Smooth muscle cell (in vitro differentiated cells): ENCODE results near the gene UNC80. TPM values are rescaled to one million over a fixed set of nuclear protein-coding genes. Genes with fewer than 3 reads are reported as not detected.

Experiments
- DNase-seq: peaks from one replicate; lab custom pipeline; 2025; ENCODE audit not compliant: unreplicated experiment; lab: John Stamatoyannopoulos, UW
- H2AFZ ChIP-seq: fragments of 200-600 bp; sonication (generic); 2 replicates; pipeline ENCODE4 v1.6.0; 2016; ENCODE audit warnings: antibody characterized with exemption, low read depth, mild to moderate bottlenecking
- H3F3A ChIP-seq: fragments of 200-600 bp; sonication (generic); 2 replicates; pipeline ENCODE4 v1.6.0; 2017; ENCODE audit warnings: antibody characterized with exemption, low read depth
- H3K27ac ChIP-seq: fragments of 200-600 bp; sonication (generic); 2 replicates; pipeline ENCODE4 v1.5.1; 2016; ENCODE audit warnings: low read depth, mild to moderate bottlenecking
- H3K27me3 ChIP-seq: fragments of 200-600 bp; sonication (generic); 2 replicates; pipeline ENCODE4 v1.6.1; 2016; ENCODE audit warnings: low read depth, mild to moderate bottlenecking
- H3K36me3 ChIP-seq: fragments of 200-600 bp; sonication (generic); 2 replicates; pipeline ENCODE4 v1.5.1; 2016; ENCODE audit warnings: low read depth
- H3K4me1 ChIP-seq: fragments of 200-600 bp; sonication (generic); 2 replicates; pipeline ENCODE4 v1.5.1; 2016; ENCODE audit warnings: low read depth
- H3K4me2 ChIP-seq: fragments of 200-600 bp; sonication (generic); 2 replicates; pipeline ENCODE4 v1.6.0; 2016; ENCODE audit warnings: mild to moderate bottlenecking
- H3K4me3 ChIP-seq: fragments of 200-600 bp; sonication (generic); 2 replicates; pipeline ENCODE4 v1.5.1; 2016; ENCODE audit warnings: mild to moderate bottlenecking
- H3K79me2 ChIP-seq: fragments of 200-600 bp; sonication (generic); 2 replicates; pipeline ENCODE4 v1.6.0; 2016; ENCODE audit warnings: low read depth, mild to moderate bottlenecking
- H3K9ac ChIP-seq: fragments of 200-600 bp; sonication (generic); 2 replicates; pipeline ENCODE4 v1.6.0; 2016; ENCODE audit warnings: low read depth
- H3K9me3 ChIP-seq: fragments of 200-600 bp; sonication (generic); replicated peaks from 2 replicates; pipeline ENCODE4 v1.5.1; 2016; ENCODE audit warnings: low read depth
- H4K20me1 ChIP-seq: fragments of 200-600 bp; sonication (generic); 2 replicates; pipeline ENCODE4 v1.6.0; 2016; ENCODE audit warnings: low read depth
- CTCF ChIP-seq: fragments of 200-600 bp; sonication (generic); IDR thresholded peaks from 2 replicates; pipeline ENCODE4 v1.5.1; 2017; ENCODE audit warnings: borderline replicate concordance, mild to moderate bottlenecking, antibody characterized with exemption; ENCODE audit not compliant: insufficient read depth, poor library complexity, severe bottlenecking
- WGBS: methylation state at CpG from one replicate; pipeline ENCODE4 v1.1.7; 2016; ENCODE audit warnings: low lambda C conversion rate; 5-methylcytosine and 5-hydroxymethylcytosine counted together
- polyA plus RNA-seq: library from polyadenylated mRNA; unstranded; fragments of >200 nt; fragmentation: Nextera tagmentation; extraction: Ambion mirVana; gene quantifications from 2 replicates; pipeline ENCODE4 v1.2.1, GENCODE V29; 2016
- total RNA-seq: library from RNA; depleted of rRNA; stranded (reverse); fragments of >200 nt; gene quantifications from 2 replicates; pipeline ENCODE4 v1.2.3, GENCODE V29; 2014

Gene UNC80
- total and polyA plus RNA-seq, 2 experiments from 2014 or later = not detected

- Histone ChIP-seq H3K79me2 (no peaks in the 10 kb centered on the region), H3K27me3 (no peaks in the 10 kb centered on the region), H3K4me1 (no peaks in the 10 kb centered on the region), H3F3A (no peaks in the 10 kb centered on the region), H3K36me3 (no peaks in the 10 kb centered on the region), H3K9me3 (no peaks in the 10 kb centered on the region), H4K20me1 (no peaks in the 10 kb centered on the region), H2AFZ (no peak overlapping the region), H3K9ac (no peak overlapping the region), H3K4me2 (no peak overlapping the region), H3K4me3 (no peak overlapping the region), H3K27ac (no peak overlapping the region)
- TF ChIP-seq CTCF = no peak
- no peak for DNase-seq
- WGBS = 99% methylated on average over 2 of the region's 2 CpGs
Measured at GRCh38 chr2:209845666-209846065, 74.0 kb downstream of the UNC80 start.

- Histone ChIP-seq H3K4me2 (no peak overlapping the region), H3K27ac (no peak overlapping the region), H3K79me2 (no peaks in the 10 kb centered on the region), H3F3A (no peaks in the 10 kb centered on the region), H3K4me1 (no peaks in the 10 kb centered on the region), H3K9me3 (no peaks in the 10 kb centered on the region), H4K20me1 (no peaks in the 10 kb centered on the region), H3K27me3 (no peaks in the 10 kb centered on the region), H3K36me3 (no peaks in the 10 kb centered on the region), H3K4me3 (no peak overlapping the region), H3K9ac (no peak overlapping the region), H2AFZ (no peak overlapping the region)
- no peak for DNase-seq
- 61% methylated on average over 17 of the region's 18 CpGs for WGBS
- no peak for TF ChIP-seq CTCF
Measured at GRCh38 chr2:209864716-209865295, 93.2 kb downstream of the UNC80 start.

GRCh38 chr2:209868271-209868994 is 96.8 kb downstream of the UNC80 start:
- no peak for TF ChIP-seq CTCF
- Histone ChIP-seq H3K4me3 (no peak overlapping the region), H3K9me3 (no peaks in the 10 kb centered on the region), H3K27ac (no peak overlapping the region), H3K36me3 (no peaks in the 10 kb centered on the region), H3K27me3 (no peaks in the 10 kb centered on the region), H3K4me1 (peaks cover 15% of the 10 kb centered on the region), H2AFZ (no peak overlapping the region), H3F3A (no peaks in the 10 kb centered on the region), H3K79me2 (no peaks in the 10 kb centered on the region), H3K9ac (no peak overlapping the region), H4K20me1 (no peaks in the 10 kb centered on the region), H3K4me2 (no peak overlapping the region)
- no peak for DNase-seq
- 87% methylated on average over 6 of the region's 6 CpGs for WGBS

GRCh38 chr2:209870067-209870466 is 98.4 kb downstream of the UNC80 start:
- Histone ChIP-seq H3K4me1 (peaks cover 15% of the 10 kb centered on the region), H4K20me1 (no peaks in the 10 kb centered on the region), H3K36me3 (no peaks in the 10 kb centered on the region), H3K4me2 (no peak overlapping the region), H3K27ac (no peak overlapping the region), H3K4me3 (no peak overlapping the region), H3K27me3 (no peaks in the 10 kb centered on the region), H3K79me2 (no peaks in the 10 kb centered on the region), H3K9ac (no peak overlapping the region), H3K9me3 (no peaks in the 10 kb centered on the region), H2AFZ (no peak overlapping the region), H3F3A (no peaks in the 10 kb centered on the region)
- 86% methylated on average over 2 of the region's 2 CpGs for WGBS
- no peak for TF ChIP-seq CTCF
- DNase-seq = no peak
